ENCODE results near the gene GAB2. TPM values are rescaled to one million over a fixed set of nuclear protein-coding genes. Genes with fewer than 3 reads are reported as not detected.

The GAB2 gene
- total RNA-seq, 1 donor from 2014 or later: 10.4 TPM

DNA sequence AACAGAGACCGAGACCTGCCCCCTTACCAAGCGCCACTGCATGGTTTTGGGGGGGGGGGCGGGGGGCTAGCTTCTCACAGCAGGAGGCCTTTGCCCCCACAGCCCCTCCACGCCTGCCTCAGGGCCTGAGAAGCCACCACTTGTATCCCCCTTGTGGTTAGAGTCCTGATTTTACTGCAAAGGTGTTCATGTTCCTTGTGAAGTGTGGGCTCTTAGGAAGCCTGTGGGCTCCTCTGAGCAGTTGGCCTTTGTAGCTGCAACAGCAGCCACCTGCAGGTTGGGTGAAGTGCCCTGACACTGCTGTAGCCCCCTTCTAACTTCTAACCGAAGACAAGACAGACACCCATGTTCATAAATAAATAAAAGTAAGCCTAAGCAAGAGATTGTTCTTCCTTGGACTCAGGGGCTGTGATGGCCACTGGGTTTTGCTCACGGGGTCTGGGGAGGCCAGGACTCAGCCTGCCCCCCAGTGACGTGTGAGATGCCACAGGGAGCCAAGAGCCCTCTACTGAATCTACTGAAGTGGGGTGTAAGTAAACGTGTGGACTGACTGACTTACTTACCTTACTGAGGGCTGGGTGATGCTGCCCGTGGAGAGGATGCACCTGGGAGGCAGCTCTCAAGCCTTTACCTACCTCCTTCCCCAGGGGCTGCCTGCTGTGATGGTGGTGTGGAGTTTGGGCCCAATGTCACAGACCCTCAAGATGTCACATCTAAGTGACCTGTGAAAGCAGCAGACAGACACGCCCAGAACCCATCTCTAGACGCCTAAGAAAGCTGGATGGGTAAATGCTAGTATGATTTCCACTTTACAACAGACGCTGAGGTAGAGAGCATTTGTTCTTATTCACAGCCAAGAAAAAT lies 203.1 kb downstream of the GAB2 start:
- no peak overlapping the region for H3K27ac ChIP-seq (ENCODE audit: low read depth, low read length)
- H3K27me3 ChIP-seq (ENCODE audit: control insufficient read depth in 3 of 3, insufficient read depth in 3 of 3, low read length in 3 of 3): no peaks in the 10 kb centered on the region
- H3K9me3 ChIP-seq (ENCODE audit: control insufficient read depth in 3 of 3, low read length in 3 of 3): no peaks in the 10 kb centered on the region
- H3K36me3 ChIP-seq (ENCODE audit: control insufficient read depth in 3 of 3, insufficient read depth in 3 of 3, low read length in 3 of 3): peaks cover 24 to 40% (median 34%) of the 10 kb centered on the region in 3 donors
- H3K4me3 ChIP-seq (ENCODE audit: low read length in 3 of 3): no peak overlapping the region
- H3K9ac ChIP-seq (ENCODE audit: low read depth in 1 of 3, low read length in 3 of 3): no peak overlapping the region
- H3K4me1 ChIP-seq (ENCODE audit: control insufficient read depth in 3 of 3, insufficient read depth in 3 of 3, low read length in 3 of 3): peaks cover 0 to 2% (median 0%) of the 10 kb centered on the region in 3 donors

- Histone ChIP-seq H3K9ac (ENCODE audit: low read depth in 1 of 3, low read length in 3 of 3) (no peak overlapping the region), H3K9me3 (ENCODE audit: control insufficient read depth in 3 of 3, low read length in 3 of 3) (no peaks in the 10 kb centered on the region), H3K27me3 (ENCODE audit: control insufficient read depth in 3 of 3, insufficient read depth in 3 of 3, low read length in 3 of 3) (no peaks in the 10 kb centered on the region), H3K27ac (ENCODE audit: low read depth, low read length) (no peak overlapping the region), H3K4me1 (ENCODE audit: control insufficient read depth in 3 of 3, insufficient read depth in 3 of 3, low read length in 3 of 3) (peaks cover 0 to 5% (median 0%) of the 10 kb centered on the region in 3 donors), H3K4me3 (ENCODE audit: low read length in 3 of 3) (no peak overlapping the region), H3K36me3 (ENCODE audit: control insufficient read depth in 3 of 3, insufficient read depth in 3 of 3, low read length in 3 of 3) (peaks cover 19 to 38% (median 34%) of the 10 kb centered on the region in 3 donors)
Observed at GRCh38 chr11:78213526-78214330, 203.9 kb downstream of the GAB2 start.

DNA sequence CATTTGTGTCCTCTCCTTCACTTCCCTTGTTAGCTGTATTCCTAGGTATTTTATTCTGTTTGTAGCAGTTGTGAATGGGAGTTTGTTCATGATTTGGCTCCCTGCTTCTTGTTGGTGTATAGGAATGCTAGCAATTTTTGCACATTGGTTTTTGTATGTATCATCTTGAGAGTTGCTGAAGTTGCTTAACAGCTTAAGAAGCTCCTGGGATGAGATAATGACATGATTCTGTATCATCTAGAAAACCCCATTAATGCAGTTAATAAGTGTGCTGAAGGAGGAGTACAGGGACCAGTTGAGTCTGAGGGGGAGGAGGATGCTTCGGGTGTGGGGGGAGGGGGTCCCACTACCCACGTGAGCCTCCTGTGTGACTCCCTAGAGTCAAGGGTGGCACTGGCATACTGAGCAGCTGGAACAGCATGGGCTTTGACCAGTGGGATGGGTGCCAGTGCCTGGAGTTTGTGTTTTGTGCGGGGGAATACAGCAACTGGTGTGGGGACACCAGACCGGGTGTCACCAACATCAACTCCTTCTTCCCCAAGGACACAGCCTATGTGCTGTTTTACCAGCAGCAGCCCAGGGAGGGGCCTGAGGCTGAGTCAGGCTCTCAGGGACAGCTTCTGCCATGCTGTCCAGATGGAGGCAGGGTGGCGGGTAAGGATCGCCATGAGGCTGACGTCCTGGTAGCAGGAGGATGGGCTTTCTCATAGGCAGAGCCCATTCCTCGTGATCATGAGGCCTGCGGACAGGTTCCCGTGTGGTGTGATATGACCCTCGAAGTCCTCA lies 204.8 kb downstream of the GAB2 start:
- Histone ChIP-seq H3K9me3 (ENCODE audit: control insufficient read depth in 3 of 3, low read length in 3 of 3) (no peaks in the 10 kb centered on the region), H3K27ac (ENCODE audit: low read depth, low read length) (no peak overlapping the region), H3K9ac (ENCODE audit: low read depth in 1 of 3, low read length in 3 of 3) (no peak overlapping the region), H3K27me3 (ENCODE audit: control insufficient read depth in 3 of 3, insufficient read depth in 3 of 3, low read length in 3 of 3) (no peaks in the 10 kb centered on the region), H3K36me3 (ENCODE audit: control insufficient read depth in 3 of 3, insufficient read depth in 3 of 3, low read length in 3 of 3) (peaks cover 13 to 35% (median 33%) of the 10 kb centered on the region in 3 donors), H3K4me3 (ENCODE audit: low read length in 3 of 3) (no peak overlapping the region), H3K4me1 (ENCODE audit: control insufficient read depth in 3 of 3, insufficient read depth in 3 of 3, low read length in 3 of 3) (peaks cover 0 to 14% (median 9%) of the 10 kb centered on the region in 3 donors)

GRCh38 chr11:78211565-78211964 lies 206.1 kb downstream of the GAB2 start:
- no peak overlapping the region for H3K9ac ChIP-seq (ENCODE audit: low read depth in 1 of 3, low read length in 3 of 3)
- H3K27me3 ChIP-seq (ENCODE audit: control insufficient read depth in 3 of 3, insufficient read depth in 3 of 3, low read length in 3 of 3): no peaks in the 10 kb centered on the region
- no peak overlapping the region for H3K4me3 ChIP-seq (ENCODE audit: low read length in 3 of 3)
- H3K9me3 ChIP-seq (ENCODE audit: control insufficient read depth in 3 of 3, low read length in 3 of 3): no peaks in the 10 kb centered on the region
- no peak overlapping the region for H3K27ac ChIP-seq (ENCODE audit: low read depth, low read length)
- H3K36me3 ChIP-seq (ENCODE audit: control insufficient read depth in 3 of 3, insufficient read depth in 3 of 3, low read length in 3 of 3): peaks cover 11 to 37% (median 30%) of the 10 kb centered on the region in 3 donors
- H3K4me1 ChIP-seq (ENCODE audit: control insufficient read depth in 3 of 3, insufficient read depth in 3 of 3, low read length in 3 of 3): peaks cover 0 to 19% (median 14%) of the 10 kb centered on the region in 3 donors

- no peak overlapping the region for H3K4me3 ChIP-seq (ENCODE audit: low read length in 3 of 3)
- no peaks in the 10 kb centered on the region for H3K27me3 ChIP-seq (ENCODE audit: control insufficient read depth in 3 of 3, insufficient read depth in 3 of 3, low read length in 3 of 3)
- no peak overlapping the region for H3K9ac ChIP-seq (ENCODE audit: low read depth in 1 of 3, low read length in 3 of 3)
- H3K27ac ChIP-seq (ENCODE audit: low read depth, low read length): no peak overlapping the region
- peaks cover 17 to 44% (median 24%) of the 10 kb centered on the region in 3 donors for H3K36me3 ChIP-seq (ENCODE audit: control insufficient read depth in 3 of 3, insufficient read depth in 3 of 3, low read length in 3 of 3)
- no peaks in the 10 kb centered on the region for H3K9me3 ChIP-seq (ENCODE audit: control insufficient read depth in 3 of 3, low read length in 3 of 3)
- H3K4me1 ChIP-seq (ENCODE audit: control insufficient read depth in 3 of 3, insufficient read depth in 3 of 3, low read length in 3 of 3): peaks cover 0 to 19% (median 14%) of the 10 kb centered on the region in 3 donors
Observed at GRCh38 chr11:78210000-78210608, 207.5 kb downstream of the GAB2 start.

DNA sequence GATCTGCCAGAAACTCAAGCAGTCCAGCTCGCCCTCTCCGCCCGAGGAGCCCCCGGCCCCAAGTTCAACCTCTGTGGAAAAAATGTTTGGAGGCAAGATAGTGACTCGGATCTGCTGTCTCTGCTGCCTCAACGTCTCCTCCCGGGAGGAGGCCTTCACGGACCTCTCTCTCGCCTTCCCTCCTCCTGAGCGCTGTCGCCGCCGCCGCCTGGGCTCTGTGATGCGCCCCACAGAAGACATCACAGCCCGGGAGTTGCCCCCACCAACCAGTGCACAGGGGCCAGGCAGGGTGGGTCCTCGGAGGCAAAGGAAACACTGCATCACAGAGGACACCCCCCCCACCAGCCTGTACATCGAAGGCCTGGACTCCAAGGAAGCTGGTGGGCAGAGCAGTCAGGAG lies 208.1 kb downstream of the GAB2 start:
- no peak overlapping the region for H3K4me3 ChIP-seq (ENCODE audit: low read length in 3 of 3)
- H3K4me1 ChIP-seq (ENCODE audit: control insufficient read depth in 3 of 3, insufficient read depth in 3 of 3, low read length in 3 of 3): peaks cover 0 to 19% (median 14%) of the 10 kb centered on the region in 3 donors
- H3K9ac ChIP-seq (ENCODE audit: low read depth in 1 of 3, low read length in 3 of 3): no peak overlapping the region
- H3K36me3 ChIP-seq (ENCODE audit: control insufficient read depth in 3 of 3, insufficient read depth in 3 of 3, low read length in 3 of 3): peaks cover 18 to 41% (median 19%) of the 10 kb centered on the region in 3 donors
- no peak overlapping the region for H3K27ac ChIP-seq (ENCODE audit: low read depth, low read length)
- no peaks in the 10 kb centered on the region for H3K27me3 ChIP-seq (ENCODE audit: control insufficient read depth in 3 of 3, insufficient read depth in 3 of 3, low read length in 3 of 3)
- no peaks in the 10 kb centered on the region for H3K9me3 ChIP-seq (ENCODE audit: control insufficient read depth in 3 of 3, low read length in 3 of 3)

- Histone ChIP-seq H3K36me3 (ENCODE audit: control insufficient read depth in 3 of 3, insufficient read depth in 3 of 3, low read length in 3 of 3) (peaks cover 15 to 43% (median 19%) of the 10 kb centered on the region in 3 donors), H3K27me3 (ENCODE audit: control insufficient read depth in 3 of 3, insufficient read depth in 3 of 3, low read length in 3 of 3) (no peaks in the 10 kb centered on the region), H3K4me3 (ENCODE audit: low read length in 3 of 3) (no peak overlapping the region), H3K9ac (ENCODE audit: low read depth in 1 of 3, low read length in 3 of 3) (no peak overlapping the region), H3K4me1 (ENCODE audit: control insufficient read depth in 3 of 3, insufficient read depth in 3 of 3, low read length in 3 of 3) (peaks cover 0 to 19% (median 14%) of the 10 kb centered on the region in 3 donors), H3K9me3 (ENCODE audit: control insufficient read depth in 3 of 3, low read length in 3 of 3) (no peaks in the 10 kb centered on the region), H3K27ac (ENCODE audit: low read depth, low read length) (no peak overlapping the region)
Observed at GRCh38 chr11:78208257-78209165, 209.1 kb downstream of the GAB2 start.

GRCh38 chr11:78207532-78208256 lies 209.9 kb downstream of the GAB2 start:
- peaks cover 0 to 17% (median 14%) of the 10 kb centered on the region in 3 donors for H3K4me1 ChIP-seq (ENCODE audit: control insufficient read depth in 3 of 3, insufficient read depth in 3 of 3, low read length in 3 of 3)
- no peaks in the 10 kb centered on the region for H3K9me3 ChIP-seq (ENCODE audit: control insufficient read depth in 3 of 3, low read length in 3 of 3)
- no peak overlapping the region for H3K4me3 ChIP-seq (ENCODE audit: low read length in 3 of 3)
- peaks cover 18 to 49% (median 19%) of the 10 kb centered on the region in 3 donors for H3K36me3 ChIP-seq (ENCODE audit: control insufficient read depth in 3 of 3, insufficient read depth in 3 of 3, low read length in 3 of 3)
- no peaks in the 10 kb centered on the region for H3K27me3 ChIP-seq (ENCODE audit: control insufficient read depth in 3 of 3, insufficient read depth in 3 of 3, low read length in 3 of 3)
- peak overlapping the region; percentile 2 for H3K27ac ChIP-seq (ENCODE audit: low read depth, low read length)
- no peak overlapping the region for H3K9ac ChIP-seq (ENCODE audit: low read depth in 1 of 3, low read length in 3 of 3)
